GM21825 (cell line): ENCODE results near the gene CD200.

Experiments
- ATAC-seq: cut with Tn5 transposase; IDR thresholded peaks from one replicate; pipeline ENCODE4 v1.9.1; 2021; ENCODE audit warnings: mild to moderate bottlenecking, moderate library complexity; ENCODE audit not compliant: unreplicated experiment

The CD200 gene

DNA sequence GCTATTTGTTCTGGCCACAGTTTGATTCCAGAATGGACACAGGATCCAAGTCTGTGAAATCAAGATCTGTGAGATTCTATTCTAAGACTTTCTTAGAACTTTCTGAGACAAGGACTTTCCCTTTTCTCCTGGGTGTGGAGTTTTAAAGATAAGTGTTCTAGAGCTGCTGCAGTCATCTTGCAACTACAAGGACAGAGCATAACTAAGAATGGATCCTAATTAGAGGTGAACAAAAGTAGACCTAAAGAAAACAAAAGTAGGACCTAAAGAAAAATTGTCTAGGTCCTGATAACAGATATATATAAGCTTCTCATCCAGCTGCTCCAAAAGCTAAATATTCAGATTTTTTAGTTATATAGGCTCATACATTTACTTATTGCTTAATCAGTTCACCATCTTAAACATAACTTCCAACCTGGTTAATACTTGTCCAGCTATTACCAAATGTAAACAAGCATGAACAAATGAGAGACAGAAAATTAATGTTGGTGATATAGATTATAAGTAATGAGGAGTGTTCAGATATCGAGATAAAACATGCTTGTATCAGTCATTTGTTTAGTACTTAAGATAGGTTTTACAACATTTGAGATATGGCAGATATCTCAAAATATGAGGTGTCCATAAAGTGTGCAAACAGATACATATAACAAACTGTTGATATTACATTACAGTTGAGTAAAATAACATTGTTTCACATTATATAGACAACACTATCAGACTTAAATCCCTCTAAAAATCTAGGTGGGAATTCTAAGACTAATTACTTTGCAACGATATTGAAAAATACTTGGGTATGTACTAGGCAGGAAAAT is 75.1 kb downstream of the CD200 start:
- ATAC-seq: peak; percentile 33

DNA sequence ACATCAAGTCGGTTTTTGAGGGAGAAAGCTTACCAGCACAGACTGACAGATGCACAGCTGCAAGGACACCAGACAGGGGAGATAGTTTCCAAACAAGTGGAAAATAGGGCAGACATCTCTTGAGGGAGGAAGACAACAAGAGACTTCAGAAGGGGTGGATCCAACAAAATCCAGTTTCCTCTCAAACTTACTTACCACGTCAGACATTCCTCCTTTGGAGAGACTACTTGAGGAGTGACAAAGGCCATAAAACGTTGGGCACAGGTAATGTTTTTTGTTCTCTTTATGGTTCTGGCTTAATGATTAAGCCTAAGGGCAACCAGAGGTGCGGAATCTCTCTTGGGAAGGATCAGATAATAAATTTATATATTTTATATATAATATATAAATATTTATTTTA is 76.1 kb downstream of the CD200 start:
- ATAC-seq: no peak

DNA sequence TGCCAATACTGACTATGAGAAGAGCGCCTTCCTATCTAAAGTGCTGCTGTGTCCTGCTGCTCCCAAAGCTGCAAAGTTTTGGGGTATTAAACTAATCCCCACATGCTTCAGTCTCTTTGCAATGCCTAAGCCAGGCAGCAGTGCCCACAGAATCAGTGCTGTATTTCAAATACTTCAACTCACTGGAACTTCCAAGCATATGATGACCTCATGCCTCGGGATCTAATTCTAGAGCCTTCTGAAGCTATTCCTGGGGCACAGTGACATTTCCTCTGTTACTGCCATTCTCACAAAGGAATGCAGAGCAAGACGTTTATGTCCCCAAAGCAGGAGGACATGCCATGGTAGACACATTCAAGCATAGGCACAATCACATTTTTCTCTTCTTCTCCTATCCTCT is 78.5 kb downstream of the CD200 start:
- no peak for ATAC-seq
